WI38 (cell line): ENCODE data around the gene NFS1.
"Not testable (repeated sequence)": the region's sequence is repeated elsewhere in the genome, so short reads cannot be mapped to it uniquely, and the experiment has no call there.

Experiments
- H3K4me3 ChIP-seq: 2 replicates; pipeline ENCODE4 v1.5.1; 2011; ENCODE audit warnings: low read depth, mild to moderate bottlenecking, control low read depth, low read length
- TF ChIP-seq, protein P1 (sequence below): IDR thresholded peaks from 2 replicates; pipeline ENCODE4 v1.5.1; 2012; ENCODE audit warnings: low read depth, mild to moderate bottlenecking, control low read depth, low read length

NFS1 gene

DNA sequence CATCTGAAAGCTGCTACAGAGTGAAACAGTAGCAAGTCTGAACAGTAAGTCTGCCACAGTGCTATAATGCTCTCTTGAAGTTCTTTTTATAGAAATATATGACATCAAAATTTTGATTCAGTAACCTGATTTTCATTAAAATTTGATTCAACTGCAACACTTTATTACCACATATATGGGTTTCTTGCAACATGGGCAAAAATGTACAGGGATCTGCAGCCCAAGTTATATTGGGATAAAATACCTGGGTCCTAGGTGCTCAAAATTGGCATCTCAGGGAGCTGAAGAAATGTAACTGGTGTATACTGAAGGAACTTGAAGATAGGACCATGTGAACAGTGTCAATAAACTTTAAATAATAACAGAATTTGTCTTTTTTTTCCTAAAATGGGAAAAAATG lies 10.9 kb upstream of the NFS1 start:
- TF ChIP-seq, protein P1, sequence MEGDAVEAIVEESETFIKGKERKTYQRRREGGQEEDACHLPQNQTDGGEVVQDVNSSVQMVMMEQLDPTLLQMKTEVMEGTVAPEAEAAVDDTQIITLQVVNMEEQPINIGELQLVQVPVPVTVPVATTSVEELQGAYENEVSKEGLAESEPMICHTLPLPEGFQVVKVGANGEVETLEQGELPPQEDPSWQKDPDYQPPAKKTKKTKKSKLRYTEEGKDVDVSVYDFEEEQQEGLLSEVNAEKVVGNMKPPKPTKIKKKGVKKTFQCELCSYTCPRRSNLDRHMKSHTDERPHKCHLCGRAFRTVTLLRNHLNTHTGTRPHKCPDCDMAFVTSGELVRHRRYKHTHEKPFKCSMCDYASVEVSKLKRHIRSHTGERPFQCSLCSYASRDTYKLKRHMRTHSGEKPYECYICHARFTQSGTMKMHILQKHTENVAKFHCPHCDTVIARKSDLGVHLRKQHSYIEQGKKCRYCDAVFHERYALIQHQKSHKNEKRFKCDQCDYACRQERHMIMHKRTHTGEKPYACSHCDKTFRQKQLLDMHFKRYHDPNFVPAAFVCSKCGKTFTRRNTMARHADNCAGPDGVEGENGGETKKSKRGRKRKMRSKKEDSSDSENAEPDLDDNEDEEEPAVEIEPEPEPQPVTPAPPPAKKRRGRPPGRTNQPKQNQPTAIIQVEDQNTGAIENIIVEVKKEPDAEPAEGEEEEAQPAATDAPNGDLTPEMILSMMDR, result no peak
- H3K4me3 ChIP-seq, result no peak overlapping the region

DNA sequence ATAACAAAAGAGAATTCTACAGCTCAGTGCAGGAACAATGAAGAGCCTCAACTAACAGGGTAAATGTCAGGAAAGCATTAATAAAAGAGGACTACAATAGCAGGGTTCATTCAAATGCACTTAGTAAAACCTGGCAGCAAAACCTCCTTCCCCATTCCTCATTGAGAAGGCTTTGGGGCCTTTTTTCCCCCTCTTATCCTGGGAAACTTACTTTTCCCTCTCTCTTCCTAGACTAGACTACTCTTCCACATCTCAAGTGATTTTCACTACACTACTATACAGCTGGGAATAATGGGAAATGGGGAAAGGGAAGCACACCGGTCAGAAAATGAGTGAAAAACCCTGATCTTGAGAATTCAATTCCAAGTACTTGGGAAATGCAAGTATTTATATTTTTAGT lies 10.1 kb upstream of the NFS1 start:
- TF ChIP-seq, protein P1, result no peak
- no peak overlapping the region for H3K4me3 ChIP-seq

DNA sequence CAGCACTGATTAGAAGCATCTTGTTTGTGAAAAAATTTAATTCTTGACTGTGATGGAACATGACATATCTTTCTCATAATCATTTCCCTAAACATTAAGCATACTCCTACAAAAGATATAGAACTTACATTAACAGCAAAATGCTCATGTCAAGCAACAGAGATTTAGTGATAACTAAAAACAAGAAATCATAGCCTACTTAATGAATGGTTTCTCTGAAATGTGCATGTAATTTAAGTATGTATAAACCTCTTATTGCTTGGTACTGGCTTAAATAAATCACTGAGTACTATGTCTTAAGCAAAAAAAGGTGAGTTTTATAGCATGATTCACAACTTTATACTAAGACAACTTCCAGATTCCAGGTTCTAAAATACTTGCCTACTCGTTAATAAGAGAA lies 9.3 kb upstream of the NFS1 start:
- no peak overlapping the region for H3K4me3 ChIP-seq
- TF ChIP-seq, protein P1, result no peak

DNA sequence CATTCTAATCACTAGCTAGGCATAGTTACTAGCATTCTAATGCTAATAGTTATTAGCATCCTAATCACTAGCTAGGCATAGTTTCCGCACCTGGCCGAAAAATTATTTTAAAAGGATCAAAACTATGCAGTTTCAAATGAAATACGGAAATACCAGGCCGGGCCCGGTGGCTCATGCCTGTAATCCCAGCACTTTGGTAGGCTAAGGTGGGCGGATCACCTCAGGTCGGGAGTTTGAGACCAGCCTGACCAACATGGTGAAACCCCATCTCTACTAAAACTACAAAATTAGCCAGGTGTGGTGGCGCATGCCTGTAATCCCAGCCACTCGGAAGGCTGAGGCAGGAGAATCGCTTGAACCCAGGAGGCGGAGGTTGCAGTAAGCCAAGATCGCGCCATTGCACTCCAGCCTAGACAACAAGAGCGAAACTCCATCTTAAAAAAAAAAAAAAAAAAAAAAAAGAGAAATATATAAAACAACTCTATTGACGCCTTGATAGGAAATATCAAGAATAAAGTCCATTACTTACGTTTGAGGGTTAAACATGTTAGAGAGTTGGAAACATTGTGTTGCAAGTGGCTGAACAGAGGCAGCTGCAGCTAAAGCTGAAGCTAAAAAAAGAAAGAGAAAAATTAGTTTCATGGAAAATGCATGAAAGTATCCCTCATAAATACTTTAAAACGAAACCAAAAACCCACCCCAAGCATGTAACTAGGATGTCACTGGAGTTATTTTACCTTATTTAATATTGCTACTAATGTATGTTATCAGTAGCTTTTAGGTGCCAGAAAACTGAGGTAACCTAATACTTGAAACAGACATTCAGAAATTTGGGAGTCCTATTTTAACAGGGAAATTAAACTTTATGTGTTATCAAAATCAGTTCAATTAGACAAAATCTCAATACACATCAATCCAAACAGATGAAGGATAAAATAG lies 7.7 kb upstream of the NFS1 start:
- not testable (repeated sequence) for H3K4me3 ChIP-seq

DNA sequence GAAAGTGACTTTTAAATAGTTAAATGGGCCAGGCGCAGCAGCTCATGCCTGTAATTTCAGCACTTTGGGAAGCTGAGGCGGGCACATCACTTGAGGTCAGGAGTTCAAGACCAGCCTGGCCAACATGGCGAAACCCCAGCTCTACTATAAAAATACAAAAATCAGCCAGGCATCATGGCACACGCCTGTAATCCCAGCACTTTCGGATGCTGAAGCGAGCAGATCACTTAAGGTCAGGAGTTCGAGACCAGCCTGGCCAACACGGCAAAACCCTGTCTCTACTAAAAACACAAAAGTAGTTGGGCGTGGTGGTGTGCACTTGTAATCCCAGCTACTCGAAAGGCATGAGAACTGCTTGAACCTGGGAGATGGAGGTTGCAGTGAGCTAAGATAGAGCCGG lies 6.7 kb upstream of the NFS1 start:
- not testable (repeated sequence) for H3K4me3 ChIP-seq

DNA sequence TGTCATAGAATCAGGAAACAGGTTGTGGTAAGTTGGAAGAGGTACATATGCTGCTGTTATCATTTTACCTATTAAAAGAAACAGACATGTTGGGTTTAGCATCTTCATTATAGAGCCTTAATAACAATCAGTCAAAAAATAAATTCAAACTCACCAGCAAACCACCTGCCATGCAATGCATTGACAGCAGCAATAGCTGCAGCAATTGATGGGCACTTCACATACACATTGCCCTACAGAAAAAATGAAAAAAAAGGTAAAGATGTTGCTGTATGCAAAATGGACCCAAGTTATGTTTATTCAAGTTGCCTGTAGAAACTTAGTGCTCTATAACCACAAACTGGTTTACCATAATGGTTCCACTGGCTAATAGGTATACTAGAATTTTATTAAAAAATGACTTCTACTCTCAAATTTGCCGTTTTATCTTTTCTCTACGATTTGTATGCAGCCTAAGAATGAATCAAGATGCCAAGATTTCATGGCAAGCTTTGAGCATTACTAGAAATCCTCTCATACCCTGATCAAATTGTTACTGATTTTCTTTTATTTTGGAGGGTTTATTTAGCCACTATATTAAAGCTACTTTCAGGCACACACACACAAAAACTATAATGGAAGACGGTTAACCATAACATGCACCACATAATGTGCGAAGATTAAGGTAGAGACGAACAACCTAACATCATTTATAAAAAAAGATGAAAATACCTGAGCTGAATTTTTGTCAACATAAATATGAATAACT lies 5.5 kb upstream of the NFS1 start:
- H3K4me3 ChIP-seq, result no peak overlapping the region
- TF ChIP-seq, protein P1, result no peak

DNA sequence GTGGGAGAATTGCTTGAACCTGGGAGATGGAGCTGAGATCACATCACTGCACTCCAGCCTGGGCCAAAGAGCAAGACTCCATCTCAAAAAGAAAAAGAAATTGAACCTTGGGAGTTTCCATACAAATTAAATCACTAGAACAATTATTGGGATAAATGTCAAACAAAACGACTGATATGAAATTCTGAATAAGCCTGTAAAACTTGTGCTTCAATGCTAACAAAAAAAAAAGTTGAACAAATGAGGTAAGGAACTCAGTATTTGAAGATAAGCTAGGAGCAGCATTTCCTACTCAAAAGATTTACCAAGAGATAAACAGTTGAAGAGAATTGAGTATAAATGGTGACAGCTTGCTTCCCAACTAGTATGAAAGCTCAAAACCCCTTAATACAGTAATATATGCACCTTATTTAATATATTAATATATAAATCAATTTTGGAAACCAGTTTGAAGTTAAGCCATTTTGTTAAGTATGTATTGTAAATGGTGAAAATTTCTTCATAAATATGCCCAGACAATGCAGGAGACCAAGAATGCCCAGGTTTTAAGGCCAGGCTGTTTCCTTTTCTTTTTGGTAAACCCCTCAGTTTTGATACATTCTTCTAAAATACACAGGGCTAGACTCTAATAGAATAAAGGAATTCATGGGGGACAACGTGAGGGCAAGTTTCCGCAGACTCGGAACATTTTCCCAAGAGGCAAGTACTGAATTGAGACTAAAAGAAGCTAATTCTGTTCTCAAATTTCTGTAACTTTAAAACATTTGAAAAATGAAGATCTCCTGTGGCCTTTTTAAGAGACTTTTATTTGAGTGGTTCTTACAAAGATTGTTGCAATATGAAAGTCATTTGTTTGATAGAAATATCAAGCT lies 3.9 kb upstream of the NFS1 start:
- no peak overlapping the region for H3K4me3 ChIP-seq
- TF ChIP-seq, protein P1, result no peak
